HL-60/S4 (cell line): ENCODE measurements around the gene LAPTM4A.
"Not testable (repeated sequence)": the region's sequence is repeated elsewhere in the genome, so short reads cannot be mapped to it uniquely, and the experiment has no call there.

Experiments
- in situ Hi-C: fragments of 300-500 bp; cut with MboI; formaldehyde crosslinking; loops from 2 replicates; pipeline ENCODE4 v1.14.3; 2022; ENCODE audit warnings: low sequenced_read_pairs

Gene LAPTM4A

DNA sequence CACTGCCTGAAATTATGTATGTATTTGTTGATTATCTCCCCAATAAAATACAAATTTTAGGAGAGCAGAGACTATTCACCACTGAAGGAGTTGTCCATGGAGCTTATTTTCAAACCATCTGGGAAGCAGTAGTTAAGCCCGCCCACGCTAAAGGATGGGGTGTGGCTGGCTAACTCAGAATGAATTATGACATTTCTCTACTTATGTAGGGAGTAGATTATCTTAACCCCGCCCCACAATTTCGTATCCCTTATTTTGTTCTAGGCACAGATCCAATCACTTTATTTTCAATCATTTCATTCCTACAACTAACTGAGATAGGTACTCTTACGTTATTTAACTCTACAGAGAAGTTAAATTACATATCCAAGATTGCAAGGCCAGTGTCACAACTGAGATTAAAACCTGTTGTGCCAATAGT lies 1.4 kb upstream of the LAPTM4A start:
- in situ Hi-C loops = no loop called here

DNA sequence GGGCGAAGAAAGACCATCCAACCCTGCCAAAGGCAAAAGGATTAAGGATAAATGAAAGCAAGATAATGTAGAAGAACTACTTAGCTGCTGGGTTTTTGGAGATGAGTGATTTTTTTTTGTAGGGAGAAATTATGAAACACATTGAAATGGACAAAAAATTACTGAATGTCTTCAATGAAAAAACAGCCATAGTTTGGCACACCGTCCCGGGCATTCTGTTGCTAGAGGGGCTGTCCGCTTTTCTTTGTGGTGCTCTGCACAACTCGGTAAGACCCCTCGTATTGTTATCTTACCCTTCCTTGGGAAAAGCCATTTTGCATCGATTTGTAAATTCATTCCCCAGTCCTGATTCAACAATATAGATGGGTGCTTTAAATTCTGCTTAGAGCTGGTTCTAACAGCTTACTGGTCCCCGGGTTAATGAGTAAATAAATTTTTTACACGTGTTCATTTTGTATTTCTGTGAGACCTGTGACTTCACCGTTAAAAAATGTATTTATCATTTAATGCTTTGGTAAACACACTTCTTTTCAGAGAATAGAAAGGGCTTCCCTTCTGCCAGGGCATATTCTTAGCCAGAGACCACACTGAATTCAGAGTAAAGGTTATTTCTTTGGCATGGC lies 912 bp upstream of the LAPTM4A start:
- in situ Hi-C loops = no loop called here

DNA sequence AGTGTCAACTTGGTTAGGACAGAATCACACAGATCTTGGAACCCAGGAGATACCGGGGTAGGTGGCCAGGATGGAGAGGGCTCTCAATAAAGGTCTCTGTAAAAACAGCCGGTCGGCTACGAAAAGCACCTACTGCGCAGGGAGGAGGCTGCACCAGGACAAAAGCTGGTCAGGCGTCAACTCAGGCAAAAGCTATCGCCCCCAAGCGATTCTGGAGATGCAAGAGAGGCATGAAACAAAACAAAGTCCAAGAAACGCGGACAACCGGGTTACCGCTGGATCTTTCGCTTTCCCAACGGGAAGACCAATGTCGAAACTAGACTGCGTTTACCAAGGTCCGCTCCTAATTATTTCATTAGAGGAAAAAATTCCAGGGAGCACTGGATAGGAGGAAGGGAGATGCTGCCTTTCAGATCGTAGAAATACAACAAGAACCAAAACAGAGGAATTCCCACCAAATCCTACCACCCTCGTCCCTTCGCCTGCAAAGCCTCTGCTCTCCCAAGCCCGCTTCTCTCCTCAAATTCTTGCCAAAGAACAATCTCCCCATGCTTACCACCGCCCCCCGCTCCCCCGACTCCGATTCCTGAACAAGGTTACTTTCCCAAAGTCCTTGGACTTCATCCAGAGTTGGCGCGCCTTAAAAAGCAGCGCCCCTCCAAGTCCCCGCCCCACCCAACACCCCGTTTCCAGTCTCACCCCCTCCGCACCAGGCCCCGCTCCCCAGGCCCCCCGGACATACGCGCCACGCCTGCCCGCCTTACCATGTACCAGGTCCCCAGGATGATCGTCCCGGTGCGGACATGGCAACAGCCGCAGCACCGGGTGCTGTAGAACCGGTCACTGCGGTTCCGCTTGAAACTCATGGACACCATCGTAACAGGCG lies 539 bp downstream of the LAPTM4A start:
- in situ Hi-C loops = no loop called here

DNA sequence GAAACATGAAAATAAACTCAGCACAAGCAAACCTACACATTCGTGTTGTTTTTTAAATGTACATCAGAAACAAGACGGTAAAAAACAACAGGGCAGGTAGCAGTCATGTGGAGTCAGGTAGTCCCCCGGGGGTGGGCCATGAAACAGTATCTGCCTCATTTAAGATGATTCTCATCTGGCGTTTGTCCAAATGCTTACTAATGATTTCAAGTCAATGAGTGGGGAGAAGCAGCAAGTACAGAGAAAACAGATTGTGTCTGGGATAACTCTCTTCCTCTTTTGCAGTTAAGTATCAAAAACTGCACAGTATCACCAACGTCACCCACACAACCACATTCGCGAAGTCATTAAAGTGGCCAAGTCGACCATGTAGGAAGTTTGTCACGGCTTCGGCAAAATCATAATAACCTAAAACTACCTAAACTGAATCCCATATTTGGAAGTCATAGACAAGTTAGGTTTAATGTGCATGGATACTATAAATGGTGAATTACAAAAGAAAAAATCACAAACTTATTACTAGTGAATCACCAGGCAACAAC lies 1.3 kb downstream of the LAPTM4A start:
- in situ Hi-C loops = no loop called here

DNA sequence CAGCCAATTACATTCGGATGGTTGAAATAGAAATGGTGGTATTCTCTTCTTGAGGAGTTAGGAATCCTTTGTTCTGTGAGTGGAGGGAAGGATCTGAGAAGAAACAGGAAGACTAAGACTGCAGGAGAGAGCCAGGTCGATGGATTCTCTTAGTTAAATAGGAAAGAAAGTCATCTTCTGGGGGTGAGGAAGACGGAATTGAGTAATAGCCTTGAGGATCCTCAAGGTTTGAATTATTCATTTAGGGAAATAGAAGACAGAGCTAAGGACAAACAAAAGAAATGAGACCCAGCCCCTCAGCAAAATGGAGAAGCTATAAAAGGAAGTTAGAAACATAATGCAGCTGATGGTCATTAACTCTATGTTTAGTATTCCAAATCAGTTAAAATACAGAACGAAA lies 1.8 kb downstream of the LAPTM4A start:
- in situ Hi-C loops = no loop called here

DNA sequence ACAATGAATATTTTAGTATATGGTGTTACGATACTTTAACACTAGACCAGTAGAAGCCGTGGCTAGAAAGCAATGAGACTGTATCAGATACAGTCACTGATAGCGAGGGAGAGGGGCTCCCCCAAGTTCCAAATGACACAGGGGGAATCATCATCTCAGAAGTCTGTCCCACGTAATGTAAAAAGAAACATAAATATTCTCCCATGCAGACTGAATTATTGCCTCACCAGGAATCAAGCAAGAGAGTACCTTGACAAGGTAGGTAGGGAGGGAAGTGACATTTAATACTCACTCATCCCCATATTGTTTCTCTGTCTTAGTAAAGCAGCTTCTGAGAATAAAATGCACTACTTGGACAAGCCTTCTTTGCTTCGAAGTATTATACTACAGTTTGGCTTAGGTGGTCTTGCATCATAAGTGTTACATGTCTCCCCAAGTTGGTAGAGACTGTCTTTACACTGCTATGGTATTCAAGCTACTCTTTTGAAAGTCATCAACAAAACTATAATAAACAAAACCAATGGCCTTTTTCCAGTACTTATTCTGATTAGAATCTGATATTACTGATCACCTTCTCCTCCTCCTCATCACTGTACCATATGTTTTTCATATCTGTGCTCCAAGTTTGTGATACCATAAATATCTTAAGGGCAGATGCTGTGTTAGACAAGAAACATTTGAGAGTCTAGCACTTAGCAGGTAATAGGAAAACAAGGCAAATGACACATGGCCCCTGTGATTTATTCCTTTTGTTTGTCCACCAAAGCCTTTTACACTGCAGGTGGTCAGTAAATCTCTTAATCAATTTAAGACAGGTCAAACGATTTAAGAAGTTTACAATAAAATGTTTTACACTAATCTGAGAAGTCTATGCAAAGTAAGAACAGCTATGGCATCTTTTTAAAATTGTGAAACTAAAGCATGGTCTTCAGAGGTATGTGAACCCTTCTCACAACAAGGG lies 2.7 kb downstream of the LAPTM4A start:
- in situ Hi-C loops = no loop called here

DNA sequence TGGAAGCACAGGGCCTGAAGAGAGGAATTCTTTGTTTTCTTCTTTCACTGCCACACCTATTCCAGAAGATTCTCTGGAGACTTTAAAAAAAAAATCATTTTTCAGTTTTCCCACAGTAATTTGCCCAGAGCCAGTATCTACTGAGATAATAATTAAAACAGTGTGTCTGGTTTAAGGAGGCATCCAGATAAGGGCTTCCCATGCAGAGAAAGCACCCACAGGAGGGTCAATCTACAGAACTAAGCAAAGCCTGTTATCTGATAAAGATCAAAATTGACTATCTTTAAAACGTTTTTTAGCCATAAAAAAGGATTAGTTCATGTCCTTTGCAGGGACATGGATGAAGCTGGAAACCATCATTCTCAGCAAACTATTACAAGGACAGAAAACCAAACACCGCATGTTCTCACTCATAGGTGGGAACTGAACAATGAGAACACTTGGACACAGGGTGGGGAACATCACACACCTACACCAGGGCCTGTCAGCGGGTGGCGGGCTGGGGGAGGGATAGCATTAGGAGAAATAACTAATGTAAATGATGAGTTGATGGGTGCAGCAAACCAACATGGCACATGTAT lies 5.6 kb downstream of the LAPTM4A start:
- in situ Hi-C loops = not testable (repeated sequence)

DNA sequence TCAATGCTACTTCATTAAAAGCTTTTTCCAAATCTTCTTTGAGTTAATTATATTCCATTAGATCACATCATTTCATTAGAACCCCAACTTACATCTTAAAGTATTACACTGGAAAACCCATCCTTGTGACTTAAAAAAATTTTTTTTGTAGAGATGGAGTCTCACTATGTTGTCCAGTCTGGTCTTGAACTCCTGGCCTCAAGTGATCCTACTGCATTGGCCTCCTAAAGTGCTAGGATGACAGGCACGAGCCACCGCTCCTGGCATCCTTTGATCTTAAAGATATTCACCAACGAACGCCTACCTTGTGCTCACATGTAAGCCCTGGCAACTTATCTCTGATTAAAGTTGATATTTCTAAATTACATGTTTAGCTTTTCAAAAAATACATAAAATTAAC lies 6.7 kb downstream of the LAPTM4A start:
- in situ Hi-C loops = no loop called here

DNA sequence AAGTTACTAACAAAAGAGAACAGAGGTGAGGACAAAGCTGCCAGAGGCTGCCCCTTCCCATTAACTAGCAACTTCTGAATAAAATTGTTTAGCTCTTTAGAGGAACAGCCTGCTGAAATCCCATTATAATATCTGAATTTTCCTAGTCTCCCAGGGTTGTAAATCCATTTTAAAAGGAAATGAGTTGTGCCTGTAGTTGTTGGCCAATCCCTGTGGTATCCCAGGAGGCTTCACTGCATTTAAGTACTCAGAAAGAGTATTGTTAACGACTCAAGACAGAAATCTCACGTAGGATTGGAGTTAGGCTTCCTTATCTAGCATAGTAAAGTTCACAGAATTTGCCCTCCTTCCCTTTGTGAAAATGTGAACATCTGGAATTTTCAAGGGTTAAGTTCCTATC lies 8.9 kb downstream of the LAPTM4A start:
- in situ Hi-C loops = no loop called here

DNA sequence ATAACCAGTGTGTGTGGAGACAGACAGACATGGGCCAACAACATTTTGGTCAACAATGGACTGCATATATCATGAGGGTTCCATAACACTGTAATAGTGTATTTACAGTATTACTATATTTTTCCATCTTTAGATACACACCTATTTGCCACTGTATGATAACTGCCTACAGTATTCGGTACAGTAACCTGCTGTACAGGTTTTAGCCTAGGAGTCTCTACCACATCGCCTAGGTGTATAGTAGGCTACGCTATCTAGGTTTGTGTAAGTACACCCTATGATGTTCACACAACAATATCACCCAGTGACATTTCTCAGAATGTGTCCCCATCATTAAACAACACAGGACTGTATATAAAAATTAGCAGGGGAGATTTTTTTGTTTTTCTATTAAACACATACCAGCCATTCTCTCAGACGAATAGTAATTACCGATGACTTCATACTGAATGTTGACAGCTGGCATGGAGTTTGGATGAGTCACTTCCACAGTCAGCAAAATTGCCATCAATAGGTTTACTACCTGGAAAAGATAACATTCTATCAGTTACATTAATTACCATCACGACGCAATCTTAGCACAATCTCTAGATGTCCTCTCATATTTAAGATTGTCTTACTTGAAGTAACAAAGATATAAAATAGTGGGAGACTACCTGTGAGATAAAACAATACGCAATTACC lies 10.8 kb downstream of the LAPTM4A start:
- in situ Hi-C loops = no loop called here

DNA sequence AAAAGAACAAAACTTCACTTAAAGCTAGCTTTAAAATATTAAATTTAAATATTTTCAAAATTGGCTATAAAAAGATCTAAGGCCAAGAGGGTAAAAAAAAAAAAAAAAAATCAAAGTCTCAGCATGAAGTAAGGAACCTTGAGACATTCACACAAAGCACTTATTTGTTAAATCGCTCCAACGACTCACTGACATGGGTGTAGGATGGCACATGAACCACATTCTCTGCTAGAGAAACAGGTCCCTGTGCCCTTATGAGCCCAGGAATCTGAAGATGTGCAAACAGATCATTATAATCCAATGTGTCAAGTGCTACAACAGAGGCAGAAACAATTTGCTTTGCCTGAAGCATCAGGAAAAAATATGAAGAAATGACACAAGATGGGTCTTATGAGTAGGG lies 13.8 kb downstream of the LAPTM4A start:
- in situ Hi-C loops = no loop called here

DNA sequence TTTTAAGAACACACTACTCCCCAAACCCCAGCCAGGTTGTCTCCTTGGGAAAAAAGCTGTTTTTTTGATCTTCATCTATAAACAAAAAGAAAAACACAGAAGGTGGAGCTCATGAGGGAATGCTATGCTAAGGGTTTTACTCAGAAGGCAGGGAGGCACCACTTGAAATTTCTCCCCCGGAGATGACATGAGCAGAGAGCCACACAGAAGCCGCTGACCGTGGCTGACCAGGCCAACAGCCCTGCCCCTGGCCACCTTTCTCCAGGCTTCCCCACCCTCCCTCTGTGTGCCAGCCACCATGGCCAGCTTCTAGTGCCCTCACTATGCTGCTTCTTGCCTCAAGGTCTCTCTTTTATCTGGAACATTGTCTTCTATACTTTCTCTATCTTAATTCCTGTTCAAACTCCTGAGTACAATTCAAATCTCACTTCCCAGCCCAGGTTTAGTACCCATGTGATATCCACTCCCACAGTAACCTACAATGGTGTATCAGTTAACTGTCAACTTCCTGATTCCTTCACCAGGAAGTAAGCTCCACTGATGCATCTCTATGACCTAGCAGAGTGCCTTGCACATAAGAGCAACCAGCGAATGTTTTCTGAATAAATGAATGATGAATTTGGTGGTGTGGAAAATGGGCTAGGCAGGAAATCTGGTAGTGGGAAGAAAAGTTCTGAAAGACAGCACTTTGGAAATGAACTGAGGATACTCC lies 15.3 kb downstream of the LAPTM4A start:
- in situ Hi-C loops = no loop called here

DNA sequence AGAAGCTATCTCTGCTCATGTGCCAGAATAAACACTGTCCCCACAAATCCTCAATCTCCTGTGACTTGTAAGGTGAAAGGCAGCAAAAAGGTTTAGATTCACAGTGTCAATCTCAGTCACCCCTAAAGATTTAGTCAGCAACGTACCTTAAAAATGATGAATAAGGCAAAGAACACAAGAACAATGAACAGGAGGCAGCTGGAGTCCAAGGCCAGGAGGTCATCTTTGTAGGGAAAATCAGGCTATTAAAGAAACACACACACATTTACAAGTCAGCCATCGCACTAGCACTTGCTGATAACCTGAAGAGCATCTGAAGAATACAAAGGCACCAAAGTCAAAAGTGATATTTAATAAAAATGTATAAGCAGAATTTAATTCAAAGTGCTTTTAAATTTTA lies 16.6 kb downstream of the LAPTM4A start:
- in situ Hi-C loops = no loop called here

DNA sequence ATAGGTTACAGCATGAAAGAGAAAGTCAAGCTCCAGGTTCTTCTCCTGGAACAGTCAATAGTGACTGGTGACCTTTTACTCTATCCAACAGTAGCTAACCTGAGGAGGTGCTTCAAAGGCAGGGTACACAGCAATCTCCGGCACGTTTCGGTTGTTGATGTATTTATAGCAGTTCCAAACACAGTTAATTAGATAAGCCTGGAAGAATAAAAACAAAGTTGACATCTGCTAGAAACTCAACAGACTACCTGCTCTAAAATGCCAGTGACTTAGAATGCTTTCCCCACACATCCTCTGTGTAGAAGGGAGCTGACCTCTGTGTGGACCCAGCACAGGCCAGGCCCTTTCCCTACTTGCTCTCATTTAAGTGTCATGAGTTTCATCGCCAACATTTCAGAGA lies 17.2 kb downstream of the LAPTM4A start:
- in situ Hi-C loops = no loop called here

DNA sequence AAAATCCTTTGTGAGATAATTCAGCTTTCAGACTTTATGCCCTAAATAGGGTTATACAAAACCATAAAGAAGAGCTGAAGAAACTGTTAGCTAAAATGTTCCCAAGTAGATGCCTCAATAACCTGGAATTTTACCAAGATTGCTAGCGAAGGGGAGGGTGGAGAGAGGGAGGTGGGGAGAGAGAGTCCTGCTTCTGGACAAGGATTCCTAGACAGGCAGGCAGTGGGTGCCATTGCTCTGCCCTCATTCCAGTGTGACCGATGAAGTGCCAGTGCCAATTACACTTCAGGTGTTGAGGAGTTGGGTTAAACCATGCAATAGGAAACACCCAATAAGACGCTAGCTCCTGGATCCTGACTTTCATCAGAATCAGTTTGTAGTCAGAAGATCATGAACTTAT lies 18.1 kb downstream of the LAPTM4A start:
- in situ Hi-C loops = no loop called here

DNA sequence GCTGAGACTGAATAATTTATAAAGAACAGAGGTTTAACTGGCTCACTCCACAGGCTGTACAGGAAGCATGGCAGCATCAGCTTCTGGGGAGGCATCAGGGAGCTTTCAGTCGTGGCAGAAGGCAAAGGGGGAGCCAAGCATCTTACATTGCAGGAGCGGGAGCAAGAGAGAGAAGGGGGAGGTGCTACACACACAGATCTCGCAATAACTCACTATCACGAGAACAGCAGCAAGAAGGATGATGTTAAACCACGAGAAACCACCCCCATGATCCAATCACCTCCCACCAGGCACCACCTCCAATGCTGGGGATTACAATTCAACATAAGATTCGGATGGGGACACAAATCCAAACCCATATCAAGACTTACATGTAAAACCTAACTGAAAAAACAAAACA lies 21.2 kb downstream of the LAPTM4A start:
- in situ Hi-C loops = no loop called here

DNA sequence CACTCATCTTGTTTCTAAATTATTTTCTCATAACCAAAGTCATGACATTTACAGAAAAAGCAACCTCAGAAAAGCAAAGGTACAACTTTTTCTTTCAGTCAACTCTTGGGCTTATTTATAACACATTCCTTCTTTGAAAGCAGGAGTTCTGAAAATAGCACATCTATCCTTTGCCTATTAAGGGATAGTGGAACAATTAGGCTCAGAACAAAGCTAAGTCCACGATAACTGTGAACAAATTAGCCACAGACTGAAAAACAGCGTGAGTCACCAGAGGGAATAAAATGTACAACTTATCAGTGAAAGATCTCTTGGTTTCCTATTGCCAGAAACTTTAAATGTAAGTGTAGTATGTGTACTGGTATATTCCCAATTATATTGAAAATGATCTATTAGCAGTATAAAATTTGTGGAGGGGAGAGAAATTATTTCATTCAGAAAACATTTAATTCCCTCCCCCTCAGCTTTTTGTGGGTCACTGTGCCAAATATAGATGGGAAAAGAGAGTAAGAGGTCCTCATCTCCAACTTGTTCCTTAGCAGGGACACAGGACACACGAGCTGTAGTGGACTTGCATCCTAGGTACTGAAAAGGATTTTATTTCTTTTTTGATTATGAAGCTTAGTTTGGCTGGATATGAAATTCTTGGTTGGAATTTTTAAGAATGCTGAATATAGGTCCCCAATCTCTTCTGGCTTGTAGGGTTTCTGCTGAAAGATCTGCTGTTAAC lies 23.6 kb downstream of the LAPTM4A start:
- in situ Hi-C loops = no loop called here

DNA sequence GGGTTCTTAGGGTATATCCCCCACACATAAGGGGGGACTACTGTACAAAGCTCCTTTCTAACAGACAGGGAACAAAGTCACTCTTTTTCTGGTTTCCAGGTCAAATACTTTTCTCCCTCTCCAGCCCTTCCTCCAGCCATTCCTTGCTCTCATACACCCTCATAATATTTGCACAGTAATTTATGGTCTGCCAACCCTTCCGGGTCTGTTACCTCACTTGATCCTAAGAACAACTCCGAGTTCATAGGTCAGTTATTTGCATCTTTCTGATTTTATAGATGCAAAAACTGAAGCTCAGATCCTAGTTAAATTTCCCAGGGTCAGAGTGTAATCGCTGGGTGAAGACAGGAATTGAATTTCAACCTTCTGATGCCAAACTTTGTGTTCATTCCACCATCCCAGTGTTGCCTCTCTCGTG lies 24.2 kb downstream of the LAPTM4A start:
- in situ Hi-C loops = no loop called here
